ENCODE data around the gene GAREM1.

The GAREM1 gene

DNA sequence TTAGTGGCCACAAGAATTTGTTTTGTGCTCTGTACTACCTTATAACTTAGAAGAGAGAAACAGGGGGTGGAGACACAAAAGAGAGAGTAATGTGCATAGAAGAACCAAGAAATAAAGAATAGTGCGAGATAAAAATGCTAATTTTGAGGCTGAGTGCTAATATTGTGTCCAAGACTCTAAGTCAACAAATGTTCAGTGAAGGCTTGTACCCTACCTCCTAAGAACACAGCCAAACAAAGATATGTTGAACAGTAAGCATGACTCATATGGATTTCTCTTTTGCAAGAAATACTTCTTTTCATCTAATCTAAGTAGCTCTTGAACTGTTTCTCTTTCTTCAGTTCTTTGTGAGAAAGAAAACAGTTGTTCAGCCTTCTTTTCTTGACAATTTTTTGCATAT is 45.2 kb downstream of the GAREM1 start:
- DNase-seq (ENCODE audit: low read depth, low spot score) = no peak

- no peak for DNase-seq (ENCODE audit: low read depth, low spot score)
Measured at GRCh38 chr18:32424696-32425095, 46.0 kb downstream of the GAREM1 start.

- DNase-seq (ENCODE audit: low read depth, low spot score) = no peak
Measured at GRCh38 chr18:32422978-32423740, 47.5 kb downstream of the GAREM1 start.

- DNase-seq (ENCODE audit: low read depth, low spot score) = no peak
Measured at GRCh38 chr18:32422201-32422600, 48.5 kb downstream of the GAREM1 start.

DNA sequence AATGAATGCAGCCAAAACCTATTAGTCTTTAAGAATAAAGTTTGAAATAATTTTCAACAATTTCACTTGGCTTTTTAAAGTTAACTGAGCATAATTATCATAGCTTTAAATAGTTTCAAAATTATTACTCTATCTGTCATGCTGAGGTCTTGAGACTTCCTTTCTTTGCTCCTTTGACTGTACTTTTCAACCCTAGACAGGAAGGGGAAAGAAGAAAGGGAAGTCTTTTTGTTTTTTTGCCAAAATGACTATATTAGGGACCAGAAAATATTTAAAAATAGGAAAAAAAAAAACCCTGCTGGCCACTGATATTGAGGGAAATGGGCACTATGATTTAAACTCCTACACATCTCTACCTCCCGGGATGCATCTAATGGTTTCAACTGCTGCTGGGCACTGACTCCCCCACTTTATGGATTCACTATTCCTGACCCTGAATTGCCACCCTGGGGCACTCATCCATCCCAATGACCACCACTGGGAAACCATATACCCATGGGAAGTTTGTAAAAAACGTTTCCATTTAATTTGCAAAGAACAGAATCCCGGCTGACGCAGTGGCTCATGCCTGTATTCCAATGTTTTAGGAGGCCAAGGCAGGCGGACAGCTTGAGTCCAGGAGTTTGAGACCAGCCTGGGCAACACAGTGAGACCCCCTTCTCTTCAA is 50.5 kb downstream of the GAREM1 start:
- DNase-seq (ENCODE audit: low read depth, low spot score) = no peak

DNA sequence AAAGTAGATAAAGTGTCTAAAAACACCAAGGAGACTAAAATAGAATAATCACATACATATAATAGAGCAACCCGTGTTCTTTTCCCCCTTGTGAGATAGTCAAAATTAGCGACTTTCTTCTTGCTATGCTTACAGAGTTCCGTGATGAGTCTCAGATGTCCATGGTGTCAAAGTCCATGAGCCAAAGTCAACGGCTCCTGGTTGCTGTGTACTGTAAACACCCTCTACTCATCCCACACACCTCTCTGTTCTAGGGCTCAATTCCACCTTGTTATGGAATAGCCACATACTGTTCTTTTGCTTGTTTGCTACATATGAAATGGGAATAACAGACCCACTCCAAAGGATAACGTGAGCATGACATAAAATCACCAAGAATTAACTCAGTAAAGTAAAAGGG is 52.5 kb downstream of the GAREM1 start:
- no peak for DNase-seq (ENCODE audit: low read depth, low spot score)

GRCh38 chr18:32405588-32405987 is 65.1 kb downstream of the GAREM1 start:
- DNase-seq (ENCODE audit: low read depth, low spot score) = no peak

GRCh38 chr18:32401621-32402020 is 69.1 kb downstream of the GAREM1 start:
- no peak for DNase-seq (ENCODE audit: low read depth, low spot score)

DNA sequence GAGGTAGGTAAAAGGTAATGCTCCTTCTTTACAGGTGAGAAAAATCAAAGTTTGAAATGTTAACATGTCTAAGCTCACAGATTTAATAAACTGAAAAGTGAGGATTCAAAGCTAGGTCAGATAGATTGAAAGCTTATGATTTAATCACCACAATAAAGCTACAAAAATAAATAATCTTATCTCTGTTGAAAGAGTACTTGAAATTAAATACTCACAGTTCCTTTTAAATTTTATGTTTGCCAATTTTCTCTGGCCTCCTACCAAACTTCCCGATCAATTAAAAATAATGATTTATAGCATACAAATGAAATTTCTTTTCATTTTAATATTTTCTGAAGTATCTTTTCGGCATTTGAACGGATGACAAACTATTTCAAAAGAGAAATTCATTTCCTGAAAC is 77.3 kb downstream of the GAREM1 start:
- no peak for DNase-seq (ENCODE audit: low read depth, low spot score)

- no peak for DNase-seq (ENCODE audit: low read depth, low spot score)
Measured at GRCh38 chr18:32391126-32391525, 79.6 kb downstream of the GAREM1 start.

GRCh38 chr18:32389858-32390257 is 80.8 kb downstream of the GAREM1 start:
- DNase-seq (ENCODE audit: low read depth, low spot score) = no peak

- no peak for DNase-seq (ENCODE audit: low read depth, low spot score)
Measured at GRCh38 chr18:32389191-32389590, 81.5 kb downstream of the GAREM1 start.

GRCh38 chr18:32386471-32386870 is 84.2 kb downstream of the GAREM1 start:
- no peak for DNase-seq (ENCODE audit: low read depth, low spot score)

DNA sequence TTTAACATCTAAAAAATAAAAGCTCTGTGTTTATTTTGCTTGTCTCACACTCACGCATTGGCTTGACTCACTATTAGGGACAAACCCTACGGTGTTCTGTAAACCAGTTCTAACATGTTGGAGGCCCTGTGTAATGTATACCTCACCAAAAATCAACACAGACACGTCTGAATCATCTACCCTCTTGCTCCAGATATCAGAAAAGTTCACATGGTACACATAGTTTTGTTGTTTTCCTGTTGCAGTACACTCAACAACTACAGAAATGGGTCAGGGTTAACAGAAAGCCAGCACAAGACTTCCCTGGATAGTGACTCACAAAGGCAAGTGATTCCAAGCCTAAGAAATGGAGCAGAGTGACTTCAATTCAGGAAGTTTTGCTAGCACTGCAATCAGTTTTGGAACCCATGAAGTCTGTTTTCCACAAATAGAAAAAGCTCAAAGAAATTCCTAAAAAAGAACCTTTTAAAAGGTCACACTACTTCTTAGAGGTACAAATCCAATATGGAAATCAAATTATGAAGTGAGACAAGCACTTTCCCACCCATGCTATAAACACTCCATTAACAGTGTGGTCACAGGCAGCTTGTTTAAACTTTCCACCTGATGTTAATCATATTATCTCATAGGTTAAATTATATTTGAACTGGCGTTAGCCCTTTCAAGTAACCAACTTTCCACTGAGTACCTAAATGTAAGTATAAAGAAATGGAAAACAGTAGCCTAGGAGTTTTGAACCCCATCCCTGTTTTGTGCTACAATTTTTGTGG is 87.4 kb downstream of the GAREM1 start:
- DNase-seq (ENCODE audit: low read depth, low spot score) = no peak

DNA sequence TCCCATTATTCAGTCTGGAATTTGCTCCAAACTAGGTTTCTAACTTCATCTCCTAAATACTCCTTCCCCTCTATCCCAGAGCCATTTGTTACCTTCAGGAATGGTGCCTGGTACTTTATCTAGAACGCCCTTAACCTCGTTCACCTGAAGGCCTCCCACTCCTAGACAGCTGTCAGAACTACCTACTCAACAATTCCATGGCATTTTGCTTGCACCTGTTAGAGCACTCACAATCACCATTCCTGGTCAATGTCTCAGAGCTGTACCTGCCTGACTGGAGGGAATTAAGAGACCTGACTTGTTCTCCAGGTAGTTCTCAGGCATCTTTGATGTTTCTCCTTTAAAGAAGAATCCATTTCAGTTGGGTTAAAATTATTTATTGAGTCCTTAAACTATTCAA is 88.9 kb downstream of the GAREM1 start:
- no peak for DNase-seq (ENCODE audit: low read depth, low spot score)

DNA sequence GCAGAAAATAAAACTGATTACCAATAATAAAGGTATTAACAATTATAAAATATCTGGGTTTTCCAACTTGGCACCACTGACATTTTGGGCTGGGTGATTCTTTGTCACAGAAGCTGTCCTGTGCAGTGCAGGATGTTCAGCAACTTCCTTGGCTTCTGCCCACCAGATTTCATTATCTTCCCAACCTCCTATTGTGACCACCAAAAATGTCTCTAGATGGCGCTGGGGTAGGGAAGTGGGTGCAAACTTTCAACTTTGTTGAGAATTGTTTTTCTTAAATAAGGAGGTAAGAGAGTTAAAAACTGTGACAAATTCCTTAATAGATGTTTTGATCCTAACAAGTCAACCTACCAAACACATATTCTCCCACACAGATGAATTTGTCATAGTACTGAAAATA is 90.1 kb downstream of the GAREM1 start:
- no peak for DNase-seq (ENCODE audit: low read depth, low spot score)

DNA sequence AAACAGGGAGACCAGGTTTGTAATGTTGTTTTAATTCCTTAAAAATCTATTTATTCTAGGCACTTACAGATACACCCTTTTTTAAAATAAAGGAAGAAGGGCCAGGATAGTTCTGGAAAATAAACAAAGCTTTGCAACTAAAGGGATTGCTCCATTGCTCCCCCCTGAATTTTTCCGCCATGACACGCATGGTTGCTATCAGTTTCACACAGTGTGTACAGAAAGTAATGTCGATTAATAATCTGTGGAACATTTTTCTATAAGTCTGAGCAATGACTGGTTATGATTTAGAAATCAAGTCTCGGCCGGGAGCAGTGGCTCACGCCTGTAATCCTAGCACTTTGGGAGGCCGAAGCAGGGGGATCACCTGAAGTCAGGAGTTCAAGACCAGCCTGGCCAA is 90.8 kb downstream of the GAREM1 start:
- no peak for DNase-seq (ENCODE audit: low read depth, low spot score)

DNA sequence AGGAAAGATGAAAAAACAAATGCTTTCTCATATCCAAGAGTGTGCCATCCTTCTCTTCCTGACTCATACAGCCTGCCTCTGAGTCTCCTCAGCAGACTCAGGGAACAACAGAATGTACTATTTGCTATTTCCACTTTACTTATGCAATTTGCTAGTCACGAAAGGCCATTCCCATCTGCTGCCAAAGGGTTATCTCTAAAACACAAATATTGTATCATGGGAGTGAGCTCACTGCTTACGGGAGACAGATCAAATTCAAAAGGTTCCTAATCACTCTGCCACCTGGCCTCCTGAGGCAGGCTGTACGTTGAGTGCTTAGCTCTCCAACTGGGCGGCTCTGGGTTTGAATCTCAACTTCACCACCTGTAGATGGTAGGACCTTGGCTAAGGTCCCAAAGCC is 92.0 kb downstream of the GAREM1 start:
- DNase-seq (ENCODE audit: low read depth, low spot score) = no peak

GRCh38 chr18:32373995-32374394 is 96.7 kb downstream of the GAREM1 start:
- no peak for DNase-seq (ENCODE audit: low read depth, low spot score)

GRCh38 chr18:32373505-32373904 is 97.2 kb downstream of the GAREM1 start:
- DNase-seq (ENCODE audit: low read depth, low spot score) = no peak

GRCh38 chr18:32372381-32373061 is 98.2 kb downstream of the GAREM1 start:
- no peak for DNase-seq (ENCODE audit: low read depth, low spot score)

GRCh38 chr18:32372047-32372380 is 98.7 kb downstream of the GAREM1 start:
- DNase-seq (ENCODE audit: low read depth, low spot score) = no peak

All from activated naive CD8-positive, alpha-beta T cell treated with anti-CD3 and anti-CD28 coated beads, Interleukin-2, amount 50 U/mL, for 16 hours (primary cell).